BJ (cell line): ENCODE measurements around the gene TMEM200A. TPM values are rescaled to one million over a fixed set of nuclear protein-coding genes. Genes with fewer than 3 reads are reported as not detected.

ENCODE experiments used
- CTCF ChIA-PET: fragments of 350-600 bp; formaldehyde crosslinking; extraction: SDS; loops from one replicate; lab custom pipeline; 2021; ENCODE audit warnings: antibody characterized with exemption, inconsistent platforms; lab: Yijun Ruan, JAX
- POLR2A ChIA-PET: fragments of 300-600 bp; sonication (Branson Sonifier 250); formaldehyde crosslinking; extraction: SDS; loops from one replicate; lab custom pipeline; 2021; ENCODE audit warnings: antibody characterized with exemption; lab: Charles Lee
- DNase-seq: peaks from one replicate; pipeline ENCODE4 v3.0.0-alpha.2; 2011; ENCODE audit warnings: low read depth
- H3K27me3 ChIP-seq: 2 replicates; pipeline ENCODE4 v1.6.0; 2011; ENCODE audit warnings: low read length; ENCODE audit not compliant: control insufficient read depth, insufficient read depth
- H3K36me3 ChIP-seq: 2 replicates; pipeline ENCODE4 v1.5.1; 2011; ENCODE audit warnings: low read length; ENCODE audit not compliant: control insufficient read depth, insufficient read depth
- H3K4me3 ChIP-seq: 2 replicates; pipeline ENCODE4 v1.5.1; 2011; ENCODE audit warnings: low read depth, mild to moderate bottlenecking, control low read depth, low read length
- polyA plus RNA-seq: library from polyadenylated mRNA; depleted of rRNA; stranded (reverse); fragments of >200 nt; gene quantifications from 2 replicates; pipeline ENCODE4 v1.2.3, GENCODE V29; 2011
- TF ChIP-seq, protein P1 (sequence below): IDR thresholded peaks from 2 replicates; pipeline ENCODE4 v1.5.1; 2011; ENCODE audit warnings: low read depth, mild to moderate bottlenecking, control low read depth, inconsistent platforms, low read length, moderate library complexity; ENCODE audit not compliant: insufficient read depth

The TMEM200A gene
- polyA plus RNA-seq, 1 experiment, result 6.0 TPM

DNA sequence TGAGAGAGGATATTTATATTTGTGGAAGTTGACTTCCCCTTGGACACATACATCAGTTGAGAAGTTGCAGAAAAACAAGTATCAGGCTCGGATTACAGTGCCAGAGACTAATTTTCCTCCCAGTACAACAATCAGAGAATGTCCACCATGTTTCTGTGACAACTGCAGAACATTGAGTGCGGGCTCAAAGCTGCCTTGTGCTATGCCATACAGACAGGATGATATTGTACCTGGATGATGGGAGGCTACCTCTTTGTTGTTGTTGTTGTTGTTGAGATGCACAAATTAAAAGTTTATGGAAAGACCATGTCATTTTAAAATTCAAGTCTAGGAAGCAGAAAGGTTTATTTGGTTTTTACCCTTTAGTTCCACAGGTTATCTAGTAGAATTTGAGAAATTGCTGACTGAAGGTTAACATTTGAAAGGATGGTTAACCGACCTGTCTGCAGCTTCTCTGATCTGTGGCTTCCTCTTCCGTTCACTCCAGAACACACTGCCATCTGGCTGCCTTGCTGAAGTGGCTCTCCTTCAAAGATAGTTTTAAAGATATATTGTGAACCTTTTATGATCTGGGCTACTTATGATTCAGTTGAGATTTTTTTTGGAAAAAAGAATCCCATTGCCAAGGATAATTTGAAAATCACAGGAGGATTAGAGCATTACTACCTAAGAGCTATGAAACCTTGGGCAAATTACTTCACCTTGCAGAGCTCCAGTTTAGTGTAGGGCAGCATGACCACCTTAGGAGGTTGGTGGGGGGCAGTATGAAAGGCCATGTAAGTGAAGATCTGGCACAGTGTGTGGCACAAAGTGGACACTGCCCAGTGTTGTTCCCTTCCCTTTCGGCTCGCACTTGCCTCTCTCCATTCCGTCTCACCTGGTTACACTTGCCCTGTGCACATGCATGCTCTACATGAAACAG is 15.9 kb downstream of the TMEM200A start:
- Histone ChIP-seq H3K27me3 (no peaks in the 10 kb centered on the region), H3K4me3 (no peak overlapping the region), H3K36me3 (no peaks in the 10 kb centered on the region)
- DNase-seq, result no peak
- ChIA-PET POLR2A (no interaction called here), CTCF (interaction anchor here (1.0 to 1.4 kb wide), 3 partner anchors 16 to 462 kb away, joined by 3 read pairs; partner anchors contain the start of gene TMEM200A)
- TF ChIP-seq, protein P1, sequence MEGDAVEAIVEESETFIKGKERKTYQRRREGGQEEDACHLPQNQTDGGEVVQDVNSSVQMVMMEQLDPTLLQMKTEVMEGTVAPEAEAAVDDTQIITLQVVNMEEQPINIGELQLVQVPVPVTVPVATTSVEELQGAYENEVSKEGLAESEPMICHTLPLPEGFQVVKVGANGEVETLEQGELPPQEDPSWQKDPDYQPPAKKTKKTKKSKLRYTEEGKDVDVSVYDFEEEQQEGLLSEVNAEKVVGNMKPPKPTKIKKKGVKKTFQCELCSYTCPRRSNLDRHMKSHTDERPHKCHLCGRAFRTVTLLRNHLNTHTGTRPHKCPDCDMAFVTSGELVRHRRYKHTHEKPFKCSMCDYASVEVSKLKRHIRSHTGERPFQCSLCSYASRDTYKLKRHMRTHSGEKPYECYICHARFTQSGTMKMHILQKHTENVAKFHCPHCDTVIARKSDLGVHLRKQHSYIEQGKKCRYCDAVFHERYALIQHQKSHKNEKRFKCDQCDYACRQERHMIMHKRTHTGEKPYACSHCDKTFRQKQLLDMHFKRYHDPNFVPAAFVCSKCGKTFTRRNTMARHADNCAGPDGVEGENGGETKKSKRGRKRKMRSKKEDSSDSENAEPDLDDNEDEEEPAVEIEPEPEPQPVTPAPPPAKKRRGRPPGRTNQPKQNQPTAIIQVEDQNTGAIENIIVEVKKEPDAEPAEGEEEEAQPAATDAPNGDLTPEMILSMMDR, result no peak

- TF ChIP-seq, protein P1, result no peak
- POLR2A ChIA-PET, result no interaction called here
- no peak for DNase-seq
- CTCF ChIA-PET, result interaction anchor here (0.6 to 1.4 kb wide), 3 partner anchors 18 to 460 kb away, joined by 3 read pairs; partner anchors contain the start of gene TMEM200A
- Histone ChIP-seq H3K36me3 (no peaks in the 10 kb centered on the region), H3K4me3 (no peak overlapping the region), H3K27me3 (no peaks in the 10 kb centered on the region)
Measured at GRCh38 chr6:130382872-130383490, 17.2 kb downstream of the TMEM200A start.

DNA sequence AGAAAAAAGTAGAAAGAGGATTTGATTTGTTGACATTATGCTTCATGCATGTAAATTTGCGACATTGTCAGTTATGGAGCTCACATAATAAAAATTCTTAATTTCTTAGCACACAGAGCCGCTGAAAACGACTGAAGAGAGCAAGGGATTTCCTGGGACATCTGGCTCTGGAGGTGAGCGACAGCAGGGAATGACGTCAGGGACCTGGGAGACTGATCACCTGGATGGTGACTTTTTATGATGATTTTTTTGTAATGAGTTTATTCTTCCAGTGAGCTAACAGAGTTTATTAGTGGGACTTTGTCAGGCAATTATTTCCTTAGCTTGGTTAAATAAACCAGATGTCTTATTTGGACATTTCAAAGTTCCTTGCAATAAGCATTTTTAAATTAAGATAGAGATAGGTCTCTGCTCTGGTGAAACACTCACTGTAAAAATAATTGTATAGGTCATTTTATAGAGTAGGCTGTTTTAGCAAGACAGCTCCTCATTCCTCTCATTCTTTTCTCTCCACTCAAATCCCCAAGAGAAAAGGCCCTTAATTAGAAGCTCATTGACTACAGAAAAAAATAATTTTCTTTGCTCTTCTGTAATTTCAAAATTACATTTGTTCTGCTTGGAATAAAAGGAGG is 19.4 kb downstream of the TMEM200A start:
- TF ChIP-seq, protein P1, result no peak
- ChIA-PET CTCF (interaction anchor here (0.6 to 2.3 kb wide), 2 partner anchors 20 to 63 kb away, joined by 4 to 7 read pairs; partner anchors contain the start of gene TMEM200A), POLR2A (interaction anchor here (0.7 kb wide), 1 partner anchor 391 kb away, joined by 3 read pairs; no protein-coding TSS in a partner anchor)
- Histone ChIP-seq H3K27me3 (no peaks in the 10 kb centered on the region), H3K36me3 (no peaks in the 10 kb centered on the region), H3K4me3 (no peak overlapping the region)
- peak; percentile 59 for DNase-seq

DNA sequence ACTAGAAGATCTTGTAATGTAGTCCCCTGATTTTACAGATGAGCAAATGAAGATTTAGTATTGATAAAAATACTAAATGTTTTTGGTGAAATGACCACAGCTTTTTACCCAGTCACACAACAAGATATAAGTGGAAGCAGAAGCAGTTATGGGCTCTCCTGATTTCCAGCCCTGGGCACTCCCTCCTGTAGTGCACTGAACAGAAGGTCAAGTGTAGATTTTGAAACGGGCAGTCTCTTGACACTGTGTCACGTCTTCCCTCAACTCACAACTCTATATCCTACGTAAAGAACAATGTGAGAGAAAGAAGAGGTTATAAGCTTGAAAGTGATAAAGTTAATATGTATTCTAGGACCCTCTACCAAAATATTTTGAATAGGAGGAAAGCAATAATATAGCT is 23.3 kb downstream of the TMEM200A start:
- no peak for DNase-seq
- Histone ChIP-seq H3K4me3 (no peak overlapping the region), H3K36me3 (no peaks in the 10 kb centered on the region), H3K27me3 (no peaks in the 10 kb centered on the region)
- CTCF ChIA-PET, result interaction anchor here (1.6 kb wide), 1 partner anchor 24 kb away, joined by 4 read pairs; the partner anchor contains the start of gene TMEM200A
- POLR2A ChIA-PET, result no interaction called here
- TF ChIP-seq, protein P1, result no peak

DNA sequence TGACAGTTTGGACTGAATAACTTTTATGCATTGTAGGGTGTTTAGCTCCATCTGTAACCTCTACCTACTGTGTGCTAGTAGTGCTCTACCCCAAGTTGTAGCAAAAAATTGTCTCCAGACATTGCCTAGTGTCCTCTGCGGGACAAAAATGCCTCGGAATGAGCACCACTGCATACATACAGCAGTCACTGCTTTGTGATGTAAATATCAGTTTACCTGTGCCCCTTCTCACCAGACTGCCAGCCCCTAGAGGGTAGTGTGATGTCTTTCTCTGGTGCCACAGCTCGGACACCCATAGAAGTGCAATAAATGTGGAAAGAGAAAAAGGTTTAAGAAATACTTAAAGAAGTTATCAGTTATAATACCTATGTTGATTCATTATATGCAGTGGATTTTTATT is 25.1 kb downstream of the TMEM200A start:
- ChIA-PET CTCF (interaction anchor here (0.7 to 1.6 kb wide), 2 partner anchors 26 to 68 kb away, joined by 3 to 4 read pairs; partner anchors contain the start of gene TMEM200A), POLR2A (no interaction called here)
- TF ChIP-seq, protein P1, result no peak
- no peak for DNase-seq
- no peak overlapping the region for H3K4me3 ChIP-seq
- H3K27me3 ChIP-seq, result no peaks in the 10 kb centered on the region
- no peaks in the 10 kb centered on the region for H3K36me3 ChIP-seq
